Neural cell (in vitro differentiated cells): Measurements from ENCODE around the gene HRAS. TPM values are rescaled to one million over a fixed set of nuclear protein-coding genes. Genes with fewer than 3 reads are reported as not detected.

Experiments used
- H2AFZ ChIP-seq: fragments of 200-600, 300-800 bp; sonication (generic), shearing (Covaris generic); 2 replicates; pipeline ENCODE4 v1.6.0; 2014; ENCODE audit warnings: low read depth, mild to moderate bottlenecking, antibody characterized with exemption, low read length, moderate library complexity
- H3F3A ChIP-seq: fragments of 200-600 bp; shearing (Covaris generic); 2 replicates; pipeline ENCODE4 v1.6.1; 2016; ENCODE audit warnings: mild to moderate bottlenecking, moderate library complexity, mixed read lengths, antibody characterized with exemption, low read length; ENCODE audit not compliant: insufficient read depth, poor library complexity, severe bottlenecking
- H3K27ac ChIP-seq: fragments of 200-600, 300-800 bp; sonication (generic), shearing (Covaris generic); 2 replicates; pipeline ENCODE4 v1.5.1; 2014; ENCODE audit warnings: mild to moderate bottlenecking, low read length, moderate library complexity
- H3K27me3 ChIP-seq: fragments of 300-800, 200-600 bp; sonication (generic), shearing (Covaris generic); 2 replicates; pipeline ENCODE4 v1.6.0; 2014; ENCODE audit warnings: mild to moderate bottlenecking, low read depth, low read length, moderate library complexity; ENCODE audit not compliant: insufficient read depth
- H3K36me3 ChIP-seq: fragments of 300-800, 200-600 bp; sonication (generic), shearing (Covaris generic); 2 replicates; pipeline ENCODE4 v1.5.1; 2014; ENCODE audit warnings: mild to moderate bottlenecking, antibody characterized with exemption, low read length, moderate library complexity; ENCODE audit not compliant: insufficient read depth
- H3K4me2 ChIP-seq: fragments of 300-800, 200-600 bp; sonication (generic), shearing (Covaris generic); 2 replicates; pipeline ENCODE4 v1.6.0; 2014; ENCODE audit warnings: mild to moderate bottlenecking, low read length
- H3K4me3 ChIP-seq: fragments of 300-800, 200-600 bp; sonication (generic), shearing (Covaris generic); 2 replicates; pipeline ENCODE4 v1.5.1; 2014; ENCODE audit warnings: mild to moderate bottlenecking, low read length, moderate library complexity
- H3K79me2 ChIP-seq: fragments of 200-600 bp; shearing (Covaris generic); replicated peaks from 2 replicates; pipeline ENCODE4 v1.6.0; 2014; ENCODE audit warnings: mild to moderate bottlenecking, low read length, moderate library complexity; ENCODE audit not compliant: insufficient read depth
- H3K9ac ChIP-seq: fragments of 300-800, 200-600 bp; sonication (generic), shearing (Covaris generic); 2 replicates; pipeline ENCODE4 v1.6.1; 2016; ENCODE audit warnings: mild to moderate bottlenecking, low read length, mixed read lengths
- H3K9me2 ChIP-seq: fragments of 200-600 bp; shearing (Covaris generic); 2 replicates; pipeline ENCODE4 v1.6.1; 2016; ENCODE audit warnings: mild to moderate bottlenecking, low read length, mixed read lengths; ENCODE audit not compliant: insufficient read depth
- H3K9me3 ChIP-seq: fragments of 200-600, 300-800 bp; sonication (generic), shearing (Covaris generic); 2 replicates; pipeline ENCODE4 v1.6.1; 2016; ENCODE audit warnings: mild to moderate bottlenecking, mixed run types, low read length, moderate library complexity, mixed read lengths
- H4K20me1 ChIP-seq: fragments of 200-600 bp; shearing (Covaris generic); 2 replicates; pipeline ENCODE4 v1.6.1; 2016; ENCODE audit warnings: mild to moderate bottlenecking, mixed run types; ENCODE audit not compliant: insufficient read depth
- EP300 ChIP-seq: fragments of 450-650 bp; conservative IDR thresholded peaks from 2 replicates; pipeline ENCODE4 v1.6.1; 2014; ENCODE audit warnings: antibody characterized with exemption, mild to moderate bottlenecking, moderate library complexity; ENCODE audit not compliant: poor library complexity, severe bottlenecking
- EZH2 ChIP-seq: fragments of 200-600, 300-800 bp; shearing (Covaris generic), sonication (generic); IDR thresholded peaks from 2 replicates; pipeline ENCODE4 v1.6.1; 2014; ENCODE audit warnings: antibody characterized with exemption, low read length, borderline replicate concordance, mild to moderate bottlenecking; ENCODE audit not compliant: insufficient read depth, poor library complexity, severe bottlenecking
- MXI1 ChIP-seq: fragments of 450-650 bp; conservative IDR thresholded peaks from 2 replicates; pipeline ENCODE4 v1.6.1; 2014; ENCODE audit warnings: antibody characterized with exemption, mild to moderate bottlenecking; ENCODE audit not compliant: poor library complexity, severe bottlenecking
- POLR2AphosphoS5 ChIP-seq: IDR thresholded peaks from 2 replicates; pipeline ENCODE4 v1.6.1; 2012
- RAD21 ChIP-seq: fragments of 450-650 bp; conservative IDR thresholded peaks from 2 replicates; pipeline ENCODE4 v1.6.1; 2014; ENCODE audit warnings: antibody characterized with exemption, mild to moderate bottlenecking, moderate library complexity
- SMC3 ChIP-seq: fragments of 450-650 bp; conservative IDR thresholded peaks from 2 replicates; pipeline ENCODE4 v1.6.1; 2014; ENCODE audit warnings: antibody characterized with exemption, mild to moderate bottlenecking, moderate library complexity; ENCODE audit not compliant: poor library complexity
- polyA plus RNA-seq: library from polyadenylated mRNA; depleted of rRNA; stranded (reverse); fragments of >200 nt; gene quantifications from 2 replicates; pipeline ENCODE4 v1.2.3, GENCODE V29; 2014
- TF ChIP-seq, protein P1 (sequence below): IDR thresholded peaks from 2 replicates; pipeline ENCODE4 v1.6.1; 2012; ENCODE audit warnings: borderline replicate concordance
- TF ChIP-seq, protein P2 (sequence below): fragments of 450-650 bp; IDR thresholded peaks from 2 replicates; pipeline ENCODE4 v1.5.1; 2014; ENCODE audit warnings: antibody characterized with exemption, mild to moderate bottlenecking, moderate library complexity; ENCODE audit not compliant: poor library complexity, severe bottlenecking

Gene HRAS
- polyA plus RNA-seq, 1 donor from 2014 or later = 120 TPM

DNA sequence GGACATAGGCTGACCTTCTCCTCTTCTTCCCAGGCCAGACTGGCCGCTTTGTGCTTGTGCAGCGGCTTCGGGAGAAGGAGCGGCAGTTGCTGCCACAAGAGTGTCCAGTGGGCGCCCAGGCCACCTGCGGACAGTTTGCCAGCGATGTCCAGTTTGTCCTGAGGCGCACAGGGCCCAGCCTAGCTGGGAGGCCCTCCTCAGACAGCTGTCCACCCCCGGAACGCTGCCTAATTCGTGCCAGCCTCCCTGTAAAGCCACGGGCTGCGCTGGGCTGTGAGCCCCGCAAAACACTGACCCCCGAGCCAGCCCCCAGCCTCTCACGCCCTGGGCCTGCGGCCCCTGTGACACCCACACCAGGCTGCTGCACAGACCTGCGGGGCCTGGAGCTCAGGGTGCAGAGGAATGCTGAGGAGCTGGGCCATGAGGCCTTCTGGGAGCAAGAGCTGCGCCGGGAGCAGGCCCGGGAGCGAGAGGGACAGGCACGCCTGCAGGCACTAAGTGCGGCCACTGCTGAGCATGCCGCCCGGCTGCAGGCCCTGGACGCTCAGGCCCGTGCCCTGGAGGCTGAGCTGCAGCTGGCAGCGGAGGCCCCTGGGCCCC lies 26.8 kb upstream of the HRAS start:
- Histone ChIP-seq H3K9me3 (no peaks in the 10 kb centered on the region), H3K27ac (no peak overlapping the region), H3K4me3 (peak overlapping the region; percentile 75), H2AFZ (no peak overlapping the region), H3K4me2 (no peak overlapping the region), H3K9ac (no peak overlapping the region), H3K9me2 (no peaks in the 10 kb centered on the region), H3K79me2 (no peaks in the 10 kb centered on the region), H3K36me3 (no peaks in the 10 kb centered on the region), H3F3A (no peaks in the 10 kb centered on the region), H3K27me3 (peaks cover 13% of the 10 kb centered on the region), H4K20me1 (no peaks in the 10 kb centered on the region)
- TF ChIP-seq, protein P1, sequence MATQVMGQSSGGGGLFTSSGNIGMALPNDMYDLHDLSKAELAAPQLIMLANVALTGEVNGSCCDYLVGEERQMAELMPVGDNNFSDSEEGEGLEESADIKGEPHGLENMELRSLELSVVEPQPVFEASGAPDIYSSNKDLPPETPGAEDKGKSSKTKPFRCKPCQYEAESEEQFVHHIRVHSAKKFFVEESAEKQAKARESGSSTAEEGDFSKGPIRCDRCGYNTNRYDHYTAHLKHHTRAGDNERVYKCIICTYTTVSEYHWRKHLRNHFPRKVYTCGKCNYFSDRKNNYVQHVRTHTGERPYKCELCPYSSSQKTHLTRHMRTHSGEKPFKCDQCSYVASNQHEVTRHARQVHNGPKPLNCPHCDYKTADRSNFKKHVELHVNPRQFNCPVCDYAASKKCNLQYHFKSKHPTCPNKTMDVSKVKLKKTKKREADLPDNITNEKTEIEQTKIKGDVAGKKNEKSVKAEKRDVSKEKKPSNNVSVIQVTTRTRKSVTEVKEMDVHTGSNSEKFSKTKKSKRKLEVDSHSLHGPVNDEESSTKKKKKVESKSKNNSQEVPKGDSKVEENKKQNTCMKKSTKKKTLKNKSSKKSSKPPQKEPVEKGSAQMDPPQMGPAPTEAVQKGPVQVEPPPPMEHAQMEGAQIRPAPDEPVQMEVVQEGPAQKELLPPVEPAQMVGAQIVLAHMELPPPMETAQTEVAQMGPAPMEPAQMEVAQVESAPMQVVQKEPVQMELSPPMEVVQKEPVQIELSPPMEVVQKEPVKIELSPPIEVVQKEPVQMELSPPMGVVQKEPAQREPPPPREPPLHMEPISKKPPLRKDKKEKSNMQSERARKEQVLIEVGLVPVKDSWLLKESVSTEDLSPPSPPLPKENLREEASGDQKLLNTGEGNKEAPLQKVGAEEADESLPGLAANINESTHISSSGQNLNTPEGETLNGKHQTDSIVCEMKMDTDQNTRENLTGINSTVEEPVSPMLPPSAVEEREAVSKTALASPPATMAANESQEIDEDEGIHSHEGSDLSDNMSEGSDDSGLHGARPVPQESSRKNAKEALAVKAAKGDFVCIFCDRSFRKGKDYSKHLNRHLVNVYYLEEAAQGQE = no peak
- TF ChIP-seq SMC3 (no peak), RAD21 (no peak), EP300 (no peak), MXI1 (no peak), POLR2AphosphoS5 (no peak), EZH2 (no peak)
- TF ChIP-seq, protein P2, sequence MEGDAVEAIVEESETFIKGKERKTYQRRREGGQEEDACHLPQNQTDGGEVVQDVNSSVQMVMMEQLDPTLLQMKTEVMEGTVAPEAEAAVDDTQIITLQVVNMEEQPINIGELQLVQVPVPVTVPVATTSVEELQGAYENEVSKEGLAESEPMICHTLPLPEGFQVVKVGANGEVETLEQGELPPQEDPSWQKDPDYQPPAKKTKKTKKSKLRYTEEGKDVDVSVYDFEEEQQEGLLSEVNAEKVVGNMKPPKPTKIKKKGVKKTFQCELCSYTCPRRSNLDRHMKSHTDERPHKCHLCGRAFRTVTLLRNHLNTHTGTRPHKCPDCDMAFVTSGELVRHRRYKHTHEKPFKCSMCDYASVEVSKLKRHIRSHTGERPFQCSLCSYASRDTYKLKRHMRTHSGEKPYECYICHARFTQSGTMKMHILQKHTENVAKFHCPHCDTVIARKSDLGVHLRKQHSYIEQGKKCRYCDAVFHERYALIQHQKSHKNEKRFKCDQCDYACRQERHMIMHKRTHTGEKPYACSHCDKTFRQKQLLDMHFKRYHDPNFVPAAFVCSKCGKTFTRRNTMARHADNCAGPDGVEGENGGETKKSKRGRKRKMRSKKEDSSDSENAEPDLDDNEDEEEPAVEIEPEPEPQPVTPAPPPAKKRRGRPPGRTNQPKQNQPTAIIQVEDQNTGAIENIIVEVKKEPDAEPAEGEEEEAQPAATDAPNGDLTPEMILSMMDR = no peak

DNA sequence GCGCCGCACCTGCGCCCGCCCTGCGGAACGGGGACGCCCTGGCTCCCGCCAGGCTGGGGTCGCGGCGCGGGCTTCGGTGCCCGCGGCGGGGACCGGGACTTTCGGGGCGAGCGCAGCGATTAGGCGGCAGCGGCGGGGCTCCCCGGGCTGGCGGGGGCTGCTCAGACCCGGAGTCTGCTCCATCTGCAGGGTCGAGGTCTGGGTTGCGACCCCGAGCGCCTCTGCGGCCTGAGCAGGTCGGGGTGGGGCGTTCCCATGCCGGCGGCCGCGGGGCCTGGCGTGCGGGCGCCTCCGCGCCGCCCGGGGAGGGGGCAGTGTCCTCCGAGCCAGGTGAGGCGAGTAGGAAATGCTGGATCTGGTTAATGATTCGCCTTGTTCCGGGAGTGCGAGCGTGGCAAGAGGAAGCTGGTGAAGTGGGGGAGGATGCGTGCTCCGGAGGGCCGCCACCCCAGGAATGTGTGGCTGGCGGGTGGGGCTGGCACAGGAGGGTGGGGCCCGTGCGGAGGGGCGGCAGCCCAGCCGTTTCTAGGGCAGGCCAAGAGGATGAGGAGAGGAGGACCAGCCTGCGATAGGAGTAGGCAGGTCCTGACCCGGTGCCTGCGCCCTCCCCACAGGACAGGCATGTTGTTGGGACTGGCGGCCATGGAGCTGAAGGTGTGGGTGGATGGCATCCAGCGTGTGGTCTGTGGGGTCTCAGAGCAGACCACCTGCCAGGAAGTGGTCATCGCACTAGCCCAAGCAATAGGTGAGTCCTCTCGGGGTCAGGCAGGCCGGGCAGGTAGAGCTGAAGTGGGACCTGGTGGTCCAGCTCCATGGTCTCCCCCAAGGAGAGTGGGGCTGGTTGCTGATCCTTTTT lies 26.0 kb upstream of the HRAS start:
- no peak overlapping the region for H3K27ac ChIP-seq
- H3K27me3 ChIP-seq = peaks cover 21% of the 10 kb centered on the region
- H3K4me3 ChIP-seq = peak overlapping the region; percentile 75

More for the DNA sequence above, 26.0 kb upstream of the HRAS start:
- no peak overlapping the region for H2AFZ ChIP-seq
- H4K20me1 ChIP-seq = no peaks in the 10 kb centered on the region
- no peaks in the 10 kb centered on the region for H3F3A ChIP-seq
- H3K79me2 ChIP-seq = no peaks in the 10 kb centered on the region
- TF ChIP-seq, protein P2 = no peak
- no peak for TF ChIP-seq RAD21
- no peak for TF ChIP-seq POLR2AphosphoS5
- TF ChIP-seq MXI1 = peak; percentile 26
- TF ChIP-seq SMC3 = no peak
- TF ChIP-seq, protein P1 = no peak
- no peak for TF ChIP-seq EZH2
- H3K36me3 ChIP-seq = no peaks in the 10 kb centered on the region
- no peaks in the 10 kb centered on the region for H3K9me2 ChIP-seq
- no peaks in the 10 kb centered on the region for H3K9me3 ChIP-seq
- H3K4me2 ChIP-seq = peak overlapping the region; percentile 62
- peak overlapping the region; percentile 57 for H3K9ac ChIP-seq
